ENCODE results near the gene FOXI3. TPM values are rescaled to one million over a fixed set of nuclear protein-coding genes. Genes with fewer than 3 reads are reported as not detected.

The FOXI3 gene
- total RNA-seq, 1 donor from 2014 or later = not detected

Small RNA genes lying within 50 kb of the gene (small RNA-seq; reads per million reads assigned to genes)
- not detected for gene RNU6-1007P

Other genes with a start within 250 kb of the FOXI3 start
- gene EIF2AK3, start 174.8 kb upstream of the FOXI3 start, total RNA-seq = 19.6 TPM
- gene RPIA, start 239.0 kb upstream of the FOXI3 start, total RNA-seq = 10.8 TPM

Measured in vagina (tissue), 1 donor.